Renal cortex interstitium (tissue), 11 donors: ENCODE data around the gene ADARB2. TPM values are rescaled to one million over a fixed set of nuclear protein-coding genes. Genes with fewer than 3 reads are reported as not detected.
"Not testable (repeated sequence)": the region's sequence is repeated elsewhere in the genome, so short reads cannot be mapped to it uniquely, and the experiment has no call there.

Source experiments
- DNase-seq, 11 donors: peaks; one replicate each; pipeline ENCODE4 v3.0.0-alpha.2; 2013; ENCODE audit warnings: low read depth in 9 of 11, low spot score in 4 of 11; ENCODE audit errors: extremely low read depth in 1 of 11
- polyA plus RNA-seq, 3 donors: library from polyadenylated mRNA; unstranded; fragments of 120-200 nt; gene quantifications; one replicate each; pipeline ENCODE4 v1.2.1, GENCODE V29; 2013; ENCODE audit not compliant: insufficient read length in 3 of 3

ADARB2 gene
- polyA plus RNA-seq, 3 donors, result 1.1 to 2.1 (median 1.5) TPM

GRCh38 chr10:1242975-1243374 lies 494.4 kb downstream of the ADARB2 start:
- no peak for DNase-seq

- no peak for DNase-seq
Measured at GRCh38 chr10:1241973-1242935, 495.1 kb downstream of the ADARB2 start.

- DNase-seq, result no peak
Measured at GRCh38 chr10:1241322-1241890, 495.9 kb downstream of the ADARB2 start.

DNA sequence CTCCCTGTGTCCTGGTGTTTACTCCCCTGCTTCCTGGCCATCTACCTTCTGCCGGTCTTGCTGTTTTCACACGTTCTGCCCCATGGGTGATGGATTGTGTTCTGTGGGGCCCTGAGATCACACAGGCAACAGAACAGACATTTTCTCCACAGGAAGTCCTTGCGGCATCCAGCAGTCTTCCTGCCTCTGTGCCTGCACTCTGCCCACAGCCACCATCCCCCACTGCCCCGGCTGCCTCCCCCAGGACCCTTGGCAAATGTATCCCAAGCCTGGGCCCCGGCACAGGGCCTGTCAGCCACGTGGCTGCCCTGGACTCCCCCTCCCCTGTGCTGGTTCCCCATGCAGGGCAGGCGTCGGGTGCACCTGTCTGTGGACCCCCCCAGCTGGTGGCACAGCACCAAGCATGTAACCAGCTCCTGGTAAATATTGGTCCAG lies 497.0 kb downstream of the ADARB2 start:
- peak in 1 of 11 donors; percentile 27 for DNase-seq

- no peak for DNase-seq
Measured at GRCh38 chr10:1233031-1233430, 504.3 kb downstream of the ADARB2 start.

DNA sequence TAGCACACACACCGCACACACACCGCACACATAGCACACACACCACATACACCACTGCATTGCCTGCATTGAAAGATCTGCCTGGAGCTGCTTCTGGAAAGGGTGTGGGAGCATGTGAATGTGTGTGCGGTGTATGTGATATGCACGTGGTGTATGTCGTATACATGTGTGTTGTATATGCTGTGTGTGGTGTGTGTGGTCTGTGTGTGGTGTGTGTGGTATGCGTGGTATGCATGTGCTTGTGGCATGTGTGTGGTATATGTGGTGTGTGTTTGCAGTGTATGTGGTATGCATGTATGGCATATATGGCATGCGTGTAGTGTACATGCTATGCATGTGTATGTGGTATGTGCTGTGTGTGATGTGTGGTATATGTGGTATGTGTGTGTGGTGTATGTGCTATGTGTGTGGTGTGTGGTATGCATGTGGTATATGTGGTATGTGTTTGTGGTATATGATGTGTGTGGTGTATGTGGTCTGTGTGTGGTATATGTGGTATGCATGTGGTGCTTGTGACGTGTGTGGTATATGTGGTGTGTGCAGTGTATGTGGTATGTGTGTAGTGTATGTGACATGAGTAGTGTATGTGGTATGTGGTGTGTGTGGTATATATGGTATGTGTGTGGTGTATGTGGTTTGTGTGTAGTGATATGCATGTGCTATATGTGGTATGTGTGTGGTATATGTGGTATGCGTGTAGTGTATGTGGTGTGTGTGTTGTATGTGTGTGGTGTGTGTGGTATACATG lies 505.0 kb downstream of the ADARB2 start:
- DNase-seq, result no peak

DNA sequence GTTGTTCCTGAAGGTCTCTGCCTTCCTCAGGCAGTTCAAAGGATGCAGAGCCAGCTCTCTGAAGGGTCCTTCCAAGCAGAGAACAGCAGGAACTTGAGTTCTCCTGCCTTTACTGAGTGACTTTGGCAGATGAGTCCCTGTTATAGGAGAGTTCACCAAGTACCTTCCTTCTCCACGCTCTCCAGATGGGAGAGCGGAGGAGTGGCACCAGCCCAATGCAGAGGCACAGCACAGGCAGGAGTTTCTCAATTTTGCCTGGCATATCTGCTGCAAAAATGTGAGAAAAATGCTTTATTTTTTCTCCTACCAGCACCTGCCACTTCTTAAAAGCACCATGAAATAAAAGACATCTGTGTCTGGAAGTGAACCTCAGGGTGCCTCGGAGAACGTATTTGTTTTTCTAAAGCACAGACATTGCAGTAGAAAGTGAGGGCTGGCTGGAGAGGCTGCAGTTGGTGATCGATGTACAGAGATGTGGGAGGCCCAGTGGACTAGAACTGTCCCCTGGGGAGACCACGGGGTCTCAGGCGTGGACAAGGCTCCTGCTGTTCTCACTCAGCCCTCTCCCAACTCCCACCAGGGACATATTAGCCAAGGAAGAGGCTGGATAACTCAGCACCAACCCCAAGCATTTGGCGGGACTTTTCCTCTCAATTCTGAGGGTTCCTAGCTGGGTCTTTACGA lies 506.6 kb downstream of the ADARB2 start:
- no peak for DNase-seq

GRCh38 chr10:1230138-1230537 lies 507.2 kb downstream of the ADARB2 start:
- DNase-seq, result no peak

DNA sequence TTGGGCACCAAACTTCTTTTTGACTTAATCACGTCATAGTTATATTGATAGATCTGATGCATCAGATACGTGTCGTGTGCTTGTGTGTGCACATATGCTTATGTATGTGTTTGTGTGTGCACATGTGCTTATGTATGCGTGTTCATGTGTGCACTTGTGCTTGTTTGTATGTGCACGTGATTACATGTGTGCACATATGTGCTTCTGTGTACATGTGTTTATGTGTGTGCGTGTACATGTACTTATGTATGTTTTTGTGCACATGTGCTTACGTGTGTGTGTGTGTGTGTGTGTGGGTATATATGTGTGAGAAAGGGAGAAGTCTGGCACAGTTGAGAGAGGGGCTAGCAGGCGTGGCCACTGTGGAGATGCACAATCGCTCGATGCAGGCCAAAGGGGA lies 507.8 kb downstream of the ADARB2 start:
- no peak for DNase-seq

- DNase-seq, result no peak
Measured at GRCh38 chr10:1229116-1229515, 508.2 kb downstream of the ADARB2 start.

DNA sequence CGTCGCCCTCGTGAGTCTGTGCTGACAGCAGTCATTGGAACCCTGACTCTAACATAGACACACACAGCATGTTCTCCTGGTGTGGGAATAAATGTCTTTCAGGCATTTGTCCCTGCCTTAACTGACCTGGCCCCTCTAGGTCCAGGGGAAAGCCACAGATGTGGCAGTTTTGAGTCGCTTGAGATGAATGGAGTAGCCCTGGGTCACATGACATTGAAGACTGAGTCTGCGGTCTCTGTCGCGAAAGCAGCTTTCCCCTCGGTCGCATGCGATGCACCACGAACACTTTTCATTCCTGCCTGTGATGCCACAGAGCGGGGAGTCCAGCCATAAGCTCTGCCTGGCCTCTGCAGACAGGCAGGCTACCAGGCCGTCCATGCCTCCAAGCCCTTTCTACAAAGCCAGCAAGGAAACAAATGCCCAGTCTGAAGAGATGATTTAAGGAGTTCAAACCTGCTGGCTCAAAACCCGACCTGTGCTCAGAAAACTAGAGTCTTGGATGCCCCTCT lies 508.8 kb downstream of the ADARB2 start:
- no peak for DNase-seq

DNA sequence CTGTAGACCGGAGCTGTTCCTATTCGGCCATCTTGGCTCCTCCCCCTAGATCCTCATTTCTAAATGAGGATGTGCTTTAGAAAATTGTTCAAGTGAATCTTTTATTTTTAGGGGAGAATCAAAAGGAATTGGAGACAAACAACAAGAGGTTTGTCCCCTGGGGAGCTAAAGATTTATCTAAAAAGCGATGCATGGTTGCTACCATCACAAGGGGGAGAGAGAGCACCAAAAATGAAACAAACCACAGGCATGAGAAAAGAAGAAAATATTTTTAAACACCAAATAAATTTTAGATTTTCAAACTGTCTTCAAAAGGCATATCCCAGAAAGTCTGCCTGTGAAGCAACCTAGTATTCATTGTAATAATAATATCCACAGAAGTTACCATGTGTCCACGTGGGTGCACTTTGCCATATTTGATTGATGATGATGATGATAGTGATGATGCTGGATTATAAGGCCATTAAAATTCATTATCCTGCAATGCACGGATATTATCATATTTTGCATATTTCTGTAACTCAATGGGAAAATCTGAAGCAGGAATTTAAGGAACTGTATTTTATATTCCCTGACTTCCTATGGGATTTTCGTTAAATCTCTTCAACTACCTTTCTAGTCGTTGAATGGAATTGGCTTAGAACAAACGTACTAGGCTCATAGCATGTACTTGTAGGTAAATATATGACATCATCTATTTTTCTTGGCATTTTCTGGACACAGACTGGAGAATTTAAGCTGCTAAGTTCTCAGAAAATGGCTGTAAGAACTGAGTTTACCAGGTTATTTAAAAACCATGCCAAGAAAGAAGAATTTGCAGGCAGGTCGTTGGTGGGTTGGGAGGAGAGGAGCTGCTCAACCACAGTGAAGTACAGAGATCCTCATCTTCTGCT lies 509.6 kb downstream of the ADARB2 start:
- DNase-seq, result no peak

DNA sequence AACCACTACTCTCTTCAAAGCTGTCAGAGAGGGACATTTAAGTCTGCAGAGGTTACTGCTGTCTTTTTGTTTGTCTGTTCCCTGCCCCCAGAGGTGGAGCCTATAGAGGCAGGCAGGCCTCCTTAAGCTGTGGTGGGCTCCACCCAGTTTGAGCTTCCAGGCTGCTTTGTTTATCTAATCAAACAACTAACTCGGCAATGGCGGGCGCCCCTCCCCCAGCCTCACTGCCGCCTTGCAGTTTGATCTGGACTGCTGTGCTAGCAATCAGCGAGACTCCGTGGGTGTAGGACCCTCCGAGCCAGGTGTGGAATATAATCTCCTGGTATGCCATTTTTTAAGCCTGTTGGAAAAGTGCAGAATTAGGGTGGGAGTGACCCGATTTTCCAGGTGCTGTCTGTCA lies 510.4 kb downstream of the ADARB2 start:
- not testable (repeated sequence) for DNase-seq

DNA sequence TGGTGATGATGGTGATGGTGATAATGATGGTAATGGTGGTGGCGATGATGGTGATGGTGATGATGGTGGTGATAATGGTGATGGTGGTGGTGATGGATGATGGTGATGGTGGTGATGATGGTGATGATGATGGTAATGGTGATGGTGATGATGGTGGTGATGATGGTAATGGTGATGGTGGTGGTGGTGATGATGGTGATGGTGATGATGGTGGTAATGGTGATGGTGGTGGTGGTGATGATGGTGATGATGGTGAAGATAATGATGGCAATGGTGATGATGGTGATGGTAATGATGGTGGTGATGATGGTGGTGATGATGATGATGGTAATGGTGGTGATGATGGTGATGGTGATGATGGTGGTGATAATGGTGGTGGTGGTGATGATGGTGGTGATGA lies 517.5 kb downstream of the ADARB2 start:
- not testable (repeated sequence) for DNase-seq

GRCh38 chr10:1217661-1218060 lies 519.7 kb downstream of the ADARB2 start:
- DNase-seq, result no peak

DNA sequence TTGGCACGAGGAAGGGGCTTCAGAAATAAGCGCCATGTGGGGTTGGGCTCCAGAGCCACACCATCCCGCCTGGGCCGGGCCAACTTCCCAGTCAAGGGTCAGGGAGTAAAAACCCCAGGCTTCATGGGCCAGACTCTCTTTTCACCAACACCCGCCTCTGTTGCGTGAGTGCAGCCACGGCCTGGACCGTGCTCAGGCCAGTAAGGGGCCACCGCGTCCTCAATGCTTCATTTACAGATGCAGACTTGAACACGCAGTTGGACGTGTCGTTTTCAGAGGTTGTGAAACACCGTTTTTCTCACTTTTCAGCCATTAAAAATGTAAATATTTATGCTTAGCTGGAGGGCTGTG lies 520.1 kb downstream of the ADARB2 start:
- DNase-seq, result no peak

GRCh38 chr10:1216574-1217236 lies 520.6 kb downstream of the ADARB2 start:
- no peak for DNase-seq
